ENCODE measurements around the gene PCAT7.
"Not testable (repeated sequence)": the region's sequence is repeated elsewhere in the genome, so short reads cannot be mapped to it uniquely, and the experiment has no call there.

PCAT7 gene

GRCh38 chr9:94554439-94555331, at the start of gene PCAT7:
Gene PCAT7 (plus strand): TSS chr9:94555083.
- DNase-seq (ENCODE audit: low read depth): no peak

- DNase-seq (ENCODE audit: low read depth): not testable (repeated sequence)
These were observed 48.5 kb upstream of the PCAT7 start for GRCh38 chr9:94506370-94506769.

DNA sequence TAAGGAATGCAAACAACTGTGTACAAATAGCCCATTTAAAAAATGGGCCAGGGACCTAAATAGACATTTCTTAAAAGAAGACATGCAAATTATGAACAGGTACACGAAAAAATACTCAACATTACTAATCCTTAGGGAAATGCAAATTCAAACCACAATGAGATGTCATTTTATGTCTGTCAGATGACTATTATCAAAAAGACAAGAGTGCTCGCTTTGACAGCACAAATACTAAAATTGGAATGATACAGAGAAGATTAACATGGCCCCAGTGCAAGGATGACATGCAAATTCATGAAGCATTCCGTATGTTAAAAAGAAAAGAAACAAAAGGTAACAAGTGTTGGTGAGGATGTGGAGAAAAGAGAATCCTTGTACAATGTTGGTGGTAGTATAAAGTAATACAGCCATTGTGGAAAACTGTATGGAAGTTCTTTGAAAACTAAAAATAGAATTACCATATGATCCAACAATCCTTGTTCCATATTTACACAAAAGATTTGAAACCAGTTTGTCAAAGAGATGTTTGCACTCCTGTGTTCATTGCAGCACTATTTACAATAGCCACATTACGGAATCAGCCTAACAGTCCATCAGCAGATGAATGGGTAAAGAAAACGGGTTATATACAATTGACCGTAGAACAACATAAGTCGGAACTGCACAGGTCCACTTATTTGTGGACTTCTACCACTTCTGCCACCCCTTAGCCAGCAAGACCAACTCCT, 47.2 kb upstream of the PCAT7 start:
- DNase-seq (ENCODE audit: low read depth): no peak

DNA sequence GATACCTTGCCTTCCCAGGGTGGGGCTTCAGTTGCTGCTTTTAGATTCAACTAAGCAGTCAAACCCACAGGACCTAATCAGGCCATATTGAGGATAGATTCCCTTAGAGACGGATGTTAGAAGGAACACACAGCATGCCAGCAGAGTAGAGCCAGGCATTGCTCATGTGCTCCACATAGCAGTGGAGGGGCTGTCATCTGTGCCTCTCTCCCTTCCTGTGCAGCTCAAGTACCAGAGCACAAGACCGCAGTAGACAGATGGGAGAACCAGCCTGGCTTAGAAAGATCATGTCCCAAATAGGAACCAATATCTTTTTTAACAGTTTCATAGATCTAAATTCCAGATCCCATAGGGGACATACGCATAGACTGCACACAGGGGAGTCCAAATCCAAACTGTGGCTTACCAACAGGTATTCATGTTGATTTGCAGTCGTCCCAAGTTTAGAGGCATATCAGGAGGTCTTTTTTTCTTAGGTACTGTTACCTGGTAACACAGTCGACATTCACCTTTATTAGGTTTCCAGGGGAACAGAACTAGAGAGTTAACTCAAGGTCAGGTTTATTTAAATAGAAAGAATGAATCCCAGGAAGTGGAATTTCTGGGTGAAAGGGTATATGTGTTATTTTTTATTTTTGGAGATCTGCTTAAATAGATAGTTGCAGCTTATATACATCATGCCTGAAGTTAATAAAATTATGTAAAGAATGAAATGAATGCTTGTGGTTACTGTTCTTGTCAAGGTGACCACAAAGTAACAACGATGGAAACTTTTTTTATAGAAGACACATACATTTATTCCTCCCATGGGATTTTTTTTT, 43.5 kb upstream of the PCAT7 start:
- DNase-seq (ENCODE audit: low read depth): no peak

DNA sequence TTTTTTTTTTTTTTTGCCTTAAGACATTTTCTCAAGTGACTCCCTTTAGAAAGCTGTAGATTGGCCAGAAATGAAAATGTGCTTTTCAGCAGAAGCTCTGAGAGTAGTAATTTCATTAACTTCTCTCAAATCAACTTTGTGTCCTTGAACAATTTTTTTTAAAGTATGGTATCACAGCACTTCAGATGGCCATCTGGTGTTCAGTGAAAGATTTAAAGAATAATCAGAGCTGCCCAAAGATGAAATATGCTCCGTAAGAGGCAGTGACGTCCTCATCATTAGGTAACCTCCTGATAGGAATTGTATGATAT, 43.0 kb upstream of the PCAT7 start:
- DNase-seq (ENCODE audit: low read depth): no peak

- DNase-seq (ENCODE audit: low read depth): no peak
These were observed 40.2 kb upstream of the PCAT7 start for GRCh38 chr9:94514722-94515121.

DNA sequence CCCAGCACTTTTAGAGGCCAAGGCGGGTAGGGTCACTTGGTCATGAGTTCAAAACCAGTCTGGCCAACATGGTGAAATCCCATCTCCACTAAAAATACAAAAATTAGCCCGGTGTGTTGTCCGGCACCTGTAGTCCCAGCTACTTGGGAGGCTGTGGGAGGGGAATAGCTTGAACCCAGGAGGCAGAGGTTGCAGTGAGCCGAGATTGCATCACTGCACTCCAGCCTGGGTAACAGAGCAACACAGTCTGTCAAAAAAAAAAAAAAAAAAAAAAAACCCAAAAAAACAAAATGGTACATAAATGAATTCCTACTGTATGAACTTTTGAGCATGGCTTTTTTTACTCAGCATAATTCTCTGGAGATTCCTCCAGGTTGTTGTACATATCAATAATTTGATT, 37.6 kb upstream of the PCAT7 start:
- no peak for DNase-seq (ENCODE audit: low read depth)

GRCh38 chr9:94525396-94526035, 29.4 kb upstream of the PCAT7 start:
- no peak for DNase-seq (ENCODE audit: low read depth)

- no peak for DNase-seq (ENCODE audit: low read depth)
These were observed 28.6 kb upstream of the PCAT7 start for GRCh38 chr9:94526271-94526670.

- no peak for DNase-seq (ENCODE audit: low read depth)
These were observed 27.9 kb upstream of the PCAT7 start for GRCh38 chr9:94526951-94527350.

GRCh38 chr9:94528886-94529285, 26.0 kb upstream of the PCAT7 start:
- DNase-seq (ENCODE audit: low read depth): no peak

- DNase-seq (ENCODE audit: low read depth): no peak
These were observed 21.7 kb upstream of the PCAT7 start for GRCh38 chr9:94533155-94533554.

DNA sequence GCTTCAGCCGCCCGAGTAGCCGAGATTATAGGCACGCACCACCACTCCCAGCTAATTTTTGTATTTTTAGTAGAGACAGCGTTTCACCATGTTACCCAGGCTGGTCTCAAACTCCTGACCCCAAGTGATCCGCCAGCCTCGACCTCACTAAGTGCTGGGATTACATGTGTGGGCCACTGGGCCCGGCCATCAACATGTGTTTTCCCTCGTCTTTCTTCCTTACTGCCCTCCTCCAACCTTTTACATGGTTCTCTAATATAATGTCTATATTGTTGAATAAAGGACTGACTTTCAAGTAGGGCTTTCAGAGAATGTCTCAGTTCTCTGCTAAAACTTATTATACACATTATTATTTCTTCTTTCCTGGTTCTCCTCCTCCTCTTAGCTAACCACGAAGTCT, 21.3 kb upstream of the PCAT7 start:
- no peak for DNase-seq (ENCODE audit: low read depth)

DNA sequence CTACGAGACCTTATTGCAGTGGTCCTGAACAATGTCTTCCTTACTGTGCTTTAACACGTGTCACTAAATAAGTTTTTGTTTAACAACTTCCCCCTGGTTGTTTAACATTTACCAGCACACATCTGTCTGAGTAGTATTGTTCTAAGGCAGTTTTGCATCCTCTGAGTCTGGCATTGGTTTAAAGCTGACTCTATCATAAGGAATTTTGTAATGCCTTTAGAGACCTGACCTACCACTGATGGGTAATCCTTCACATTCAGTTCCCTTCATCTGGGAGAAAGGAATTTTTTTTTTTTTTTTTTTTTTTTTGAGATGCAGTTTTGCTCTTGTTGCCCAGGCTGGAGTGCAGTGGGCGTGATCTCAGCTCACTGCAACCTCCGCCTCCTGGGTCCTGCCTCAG, 20.0 kb upstream of the PCAT7 start:
- no peak for DNase-seq (ENCODE audit: low read depth)

GRCh38 chr9:94538908-94539307, 16.0 kb upstream of the PCAT7 start:
- no peak for DNase-seq (ENCODE audit: low read depth)

- DNase-seq (ENCODE audit: low read depth): not testable (repeated sequence)
These were observed 10.5 kb upstream of the PCAT7 start for GRCh38 chr9:94544335-94544734.

GRCh38 chr9:94545940-94546339, 8.9 kb upstream of the PCAT7 start:
- no peak for DNase-seq (ENCODE audit: low read depth)

DNA sequence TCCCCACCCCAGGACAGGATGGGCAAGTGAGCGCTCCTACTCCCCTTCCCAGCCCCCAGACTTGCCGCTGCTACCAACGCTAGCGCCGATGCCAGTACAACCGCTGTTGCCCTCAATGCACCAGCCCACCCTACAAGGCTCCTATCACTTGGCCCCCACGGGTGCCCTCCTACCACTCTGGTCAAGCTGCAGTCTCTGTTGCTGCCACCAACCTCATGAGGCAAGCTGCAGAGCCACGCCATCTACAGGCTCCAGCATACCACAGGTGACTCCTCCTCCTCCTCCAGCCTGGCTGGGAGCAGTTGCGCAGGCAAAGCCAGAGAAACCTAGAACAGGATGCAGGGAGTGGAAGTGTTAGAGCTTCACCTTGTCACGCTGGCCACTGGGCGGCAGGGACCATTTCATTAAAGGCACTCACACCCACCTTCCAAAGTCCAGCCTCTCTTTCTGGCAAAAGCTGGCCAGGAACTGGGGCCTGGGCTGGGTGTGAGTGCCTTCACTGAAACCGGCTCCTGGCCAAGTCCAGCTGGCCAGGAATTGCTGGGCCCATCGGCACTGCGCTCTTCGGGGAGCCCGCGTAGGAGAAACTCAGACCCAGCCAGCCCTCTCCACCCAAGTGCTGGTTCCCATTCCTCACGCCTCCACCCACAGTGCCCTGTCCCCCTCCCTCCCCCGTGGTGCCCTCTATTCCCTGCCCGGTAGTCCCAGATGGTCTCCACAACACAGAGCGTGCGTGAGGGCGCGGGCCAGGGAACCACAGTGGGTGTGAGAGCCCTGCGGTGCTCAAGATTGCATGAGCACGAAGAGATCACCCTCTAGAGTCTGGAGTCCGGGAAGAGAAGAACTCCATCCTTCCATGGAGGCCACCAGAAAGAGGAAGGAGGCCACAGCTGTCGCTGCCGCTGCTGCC, 1.6 kb upstream of the PCAT7 start:
- no peak for DNase-seq (ENCODE audit: low read depth)

- no peak for DNase-seq (ENCODE audit: low read depth)
These were observed 825 bp upstream of the PCAT7 start for GRCh38 chr9:94554078-94554438.

DNA sequence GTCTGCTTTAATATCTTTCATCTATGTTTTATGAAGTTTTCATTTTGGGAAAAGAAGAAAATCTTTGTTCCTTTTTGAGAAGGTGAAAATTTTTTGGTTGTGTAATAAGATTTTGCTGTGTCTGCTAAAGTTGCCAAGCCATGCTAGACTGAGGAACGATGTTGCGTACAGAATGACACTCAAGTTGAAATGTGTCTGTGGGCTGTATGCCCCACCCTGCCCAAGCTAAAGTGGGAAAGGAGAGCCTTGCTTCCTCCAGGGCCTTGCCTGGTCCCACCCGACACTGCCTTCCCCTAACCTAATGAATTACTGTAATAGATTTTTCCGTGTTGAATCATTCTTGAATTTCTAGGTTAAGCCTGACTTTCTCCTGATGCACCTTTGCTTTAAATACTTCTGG, 2.5 kb downstream of the PCAT7 start:
- no peak for DNase-seq (ENCODE audit: low read depth)

GRCh38 chr9:94560237-94560636, 5.4 kb downstream of the PCAT7 start:
- no peak for DNase-seq (ENCODE audit: low read depth)
